DMS79 treated with DMSO at 0.1 percent for 48 hours (cell line): ENCODE measurements around the gene CTCF.

Source experiments
- DNase-seq: peaks from one replicate; lab custom pipeline; 2025; lab: John Stamatoyannopoulos, UW

The CTCF gene

DNA sequence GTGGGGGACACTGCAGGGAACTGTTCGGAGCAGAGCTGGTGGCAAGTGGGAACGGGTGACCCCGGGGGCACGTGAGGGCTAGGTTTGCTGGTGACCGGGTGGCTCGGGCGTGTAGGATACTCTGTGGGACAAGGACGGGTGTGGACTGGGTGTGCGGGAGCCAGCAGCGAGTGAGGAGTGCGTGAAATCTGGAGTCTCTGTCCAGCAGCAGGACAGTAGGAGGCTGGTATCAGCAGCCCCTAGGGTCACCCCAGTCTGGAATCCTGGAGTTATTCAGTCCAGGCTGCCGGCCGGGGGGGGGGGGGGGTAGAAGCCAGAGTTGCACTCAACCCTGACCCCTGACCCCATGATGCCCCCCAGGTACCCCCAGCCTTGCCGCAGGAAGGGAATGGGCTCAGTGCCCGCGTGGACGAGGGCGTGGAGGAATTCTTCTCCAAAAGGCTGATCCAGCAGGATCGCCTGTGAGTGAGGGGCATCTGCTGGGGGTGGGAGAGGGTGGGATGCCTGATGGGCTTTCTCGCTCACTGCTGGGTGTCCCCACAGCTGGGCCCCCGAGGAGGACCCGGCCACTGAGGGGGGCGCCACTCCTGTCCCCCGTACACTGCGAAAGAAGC, 91.6 kb downstream of the CTCF start:
- DNase-seq, result no peak

GRCh38 chr16:67654403-67654911, 92.1 kb downstream of the CTCF start:
- DNase-seq, result no peak

DNA sequence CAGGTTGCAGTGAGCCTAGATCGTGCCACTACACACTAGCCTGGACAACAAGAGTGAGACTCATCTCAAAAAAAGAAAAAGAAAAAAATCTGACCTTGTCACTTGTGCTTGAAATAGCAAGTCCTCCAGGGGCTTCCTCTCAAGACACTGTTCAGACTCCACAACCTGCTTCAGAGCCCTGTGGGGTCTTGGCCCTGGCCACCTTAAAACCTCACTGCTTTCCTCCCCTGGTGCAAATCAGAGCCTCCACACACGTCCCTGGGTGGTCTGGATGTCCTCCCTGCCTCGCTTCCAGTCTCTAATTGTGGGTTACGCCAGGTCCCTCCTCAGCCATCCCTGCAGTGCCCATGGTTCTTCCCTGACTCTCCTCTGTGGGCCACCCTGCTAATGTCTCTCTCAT, 93.0 kb downstream of the CTCF start:
- DNase-seq, result no peak

- DNase-seq, result no peak
Observed at GRCh38 chr16:67656344-67657016, 94.2 kb downstream of the CTCF start.

- DNase-seq, result no peak
Observed at GRCh38 chr16:67657017-67657608, 94.8 kb downstream of the CTCF start.

DNA sequence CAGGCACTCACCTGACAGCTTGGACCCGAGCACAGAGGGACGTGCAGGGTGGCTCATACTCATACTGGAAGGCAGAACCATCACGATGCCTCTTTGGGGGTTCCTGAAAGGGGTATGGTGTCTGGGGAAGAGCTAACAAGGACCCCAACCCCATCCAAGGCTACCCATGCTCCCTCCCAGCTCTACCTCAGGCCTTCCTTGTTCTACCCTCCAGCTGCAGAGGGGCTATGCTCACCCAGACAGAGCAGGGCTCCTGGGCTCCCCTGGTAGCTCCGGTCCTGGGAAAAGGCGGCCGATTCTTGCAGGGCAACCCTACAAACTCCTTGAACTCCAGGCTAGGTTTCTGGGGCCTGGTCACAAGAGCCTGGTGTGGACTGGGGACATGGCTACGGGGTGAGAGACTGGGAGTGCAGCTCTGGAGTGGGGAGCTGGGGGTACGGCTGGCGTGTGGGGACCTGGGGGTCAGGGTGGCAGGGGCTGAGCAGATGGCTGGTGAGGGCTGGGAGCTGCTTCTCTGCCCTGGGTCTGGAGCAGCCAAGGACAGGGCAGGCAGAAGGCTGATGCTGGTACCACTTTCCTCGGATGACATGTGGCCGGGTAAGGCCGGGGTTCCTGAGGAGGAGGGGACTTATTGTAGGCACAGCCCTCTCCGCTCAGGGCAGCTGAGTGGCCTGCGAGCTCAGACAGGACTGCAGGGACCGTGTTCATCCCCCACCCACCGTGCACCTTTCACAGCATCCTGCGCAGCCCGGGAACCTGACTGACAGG, 95.6 kb downstream of the CTCF start:
- DNase-seq, result no peak

DNA sequence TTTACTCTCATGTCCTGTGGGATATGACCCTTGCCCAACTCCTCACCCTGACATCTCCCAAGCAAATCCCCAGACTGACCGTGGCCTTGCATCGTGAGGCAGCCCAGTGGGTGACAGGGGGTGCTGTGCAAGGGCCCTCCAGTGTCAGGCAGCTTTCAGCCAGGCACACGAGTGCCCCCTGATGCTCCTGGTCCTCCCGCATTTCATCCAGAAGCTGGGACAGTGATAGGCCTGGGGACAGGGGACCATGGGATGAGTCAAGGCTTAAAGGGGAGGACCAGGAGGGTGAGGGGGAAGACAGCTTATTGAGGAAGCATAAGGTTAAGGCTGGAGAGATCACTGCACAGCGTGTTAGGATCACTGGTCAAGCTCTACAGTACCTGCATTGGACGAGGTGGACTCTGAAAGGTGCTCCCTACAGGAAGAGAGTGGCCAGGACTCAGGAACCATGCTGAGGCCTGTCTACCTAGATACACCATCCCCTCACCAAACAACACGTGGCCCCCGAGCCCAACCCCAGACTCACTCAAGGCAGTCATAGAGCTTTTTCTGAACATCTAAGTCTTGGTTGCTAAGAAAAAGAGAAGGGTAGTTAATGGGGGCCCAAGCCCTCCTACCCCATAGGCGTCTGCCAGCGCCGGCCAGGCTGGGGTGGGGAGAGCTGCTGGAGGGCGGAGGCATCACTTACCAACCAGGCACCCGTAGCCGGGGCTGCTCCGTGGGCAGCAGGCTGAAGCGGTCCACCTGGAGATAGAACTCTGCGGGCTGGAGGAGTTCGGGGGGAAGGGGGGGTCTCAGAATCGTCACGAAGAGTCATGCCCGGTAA, 96.7 kb downstream of the CTCF start:
- no peak for DNase-seq

GRCh38 chr16:67659675-67660563, 97.6 kb downstream of the CTCF start, which contains the start of gene ACD:
ACD (minus strand) TSS chr16:67660260; CDS start chr16:67660220, 40 bp downstream.
- DNase-seq, result peak; percentile 47

DNA sequence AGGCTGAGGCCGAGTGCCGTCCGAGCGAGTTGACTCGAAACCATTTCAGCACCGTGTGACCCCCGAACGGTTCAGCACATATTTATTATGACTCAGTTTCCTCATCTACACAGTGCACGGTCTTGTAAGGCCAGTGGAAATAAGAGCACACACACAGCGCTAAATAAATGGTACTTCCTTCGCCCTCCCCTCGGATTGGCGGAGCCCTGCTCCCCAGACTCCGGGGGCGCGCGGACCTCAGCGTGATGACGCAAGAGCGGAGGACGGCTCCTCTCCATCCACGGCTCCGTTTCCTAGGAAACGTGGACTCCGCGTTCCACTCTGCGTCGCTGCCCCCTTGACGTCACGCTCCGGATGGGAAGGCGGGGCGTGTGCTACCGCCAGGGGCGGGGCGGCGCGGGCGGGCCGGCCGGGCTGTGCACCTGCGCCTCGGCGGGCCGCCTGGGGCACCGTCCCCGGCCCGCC, 98.3 kb downstream of the CTCF start, which contains the start of gene PARD6A:
Gene PARD6A, plus strand, starts transcription at position 397 of the 465 bp plus-strand sequence. CDS start 79 bp downstream, outside the sequence.
- DNase-seq, result peak; percentile 66

DNA sequence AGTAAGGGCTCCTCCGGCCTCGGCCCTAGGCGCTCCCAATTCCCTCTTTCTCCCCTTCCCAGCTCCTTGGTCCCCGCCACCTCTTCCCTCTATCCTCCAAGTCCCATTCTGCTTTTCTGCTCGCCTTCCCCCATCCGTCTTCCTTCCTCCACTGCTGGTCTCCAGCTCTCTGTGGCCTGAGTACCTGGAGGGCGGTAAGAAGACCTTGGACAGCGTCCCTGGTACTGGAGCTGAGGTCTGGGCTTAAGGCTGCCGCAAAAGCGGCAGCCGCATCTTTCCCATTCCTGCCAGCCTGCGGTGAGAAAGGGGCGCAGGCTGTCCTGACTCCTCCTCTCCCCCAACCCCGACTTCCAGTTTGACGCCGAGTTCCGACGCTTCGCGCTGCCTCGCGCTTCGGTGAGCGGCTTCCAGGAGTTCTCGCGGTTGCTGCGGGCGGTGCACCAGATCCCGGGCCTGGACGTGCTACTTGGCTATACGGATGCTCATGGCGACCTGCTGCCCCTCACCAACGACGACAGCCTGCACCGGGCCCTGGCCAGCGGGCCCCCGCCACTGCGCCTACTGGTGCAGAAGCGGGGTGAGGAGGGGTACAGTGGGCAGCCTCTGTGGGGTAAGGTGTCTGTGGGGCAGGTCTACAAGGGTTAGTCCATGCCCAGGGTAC, 98.9 kb downstream of the CTCF start:
- DNase-seq, result peak; percentile 31

DNA sequence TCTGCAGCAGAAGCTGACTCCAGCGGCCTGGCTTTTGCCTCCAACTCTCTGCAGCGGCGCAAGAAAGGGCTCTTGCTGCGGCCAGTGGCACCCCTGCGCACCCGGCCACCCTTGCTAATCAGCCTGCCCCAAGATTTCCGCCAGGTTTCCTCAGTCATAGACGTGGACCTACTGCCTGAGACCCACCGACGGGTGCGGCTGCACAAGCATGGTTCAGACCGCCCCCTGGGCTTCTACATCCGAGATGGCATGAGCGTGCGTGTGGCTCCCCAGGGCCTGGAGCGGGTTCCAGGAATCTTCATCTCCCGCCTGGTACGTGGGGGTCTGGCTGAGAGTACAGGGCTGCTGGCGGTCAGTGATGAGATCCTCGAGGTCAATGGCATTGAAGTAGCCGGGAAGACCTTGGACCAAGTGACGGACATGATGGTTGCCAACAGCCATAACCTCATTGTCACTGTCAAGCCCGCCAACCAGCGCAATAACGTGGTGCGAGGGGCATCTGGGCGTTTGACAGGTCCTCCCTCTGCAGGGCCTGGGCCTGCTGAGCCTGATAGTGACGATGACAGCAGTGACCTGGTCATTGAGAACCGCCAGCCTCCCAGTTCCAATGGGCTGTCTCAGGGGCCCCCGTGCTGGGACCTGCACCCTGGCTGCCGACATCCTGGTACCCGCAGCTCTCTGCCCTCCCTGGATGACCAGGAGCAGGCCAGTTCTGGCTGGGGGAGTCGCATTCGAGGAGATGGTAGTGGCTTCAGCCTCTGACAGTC, 99.7 kb downstream of the CTCF start:
- no peak for DNase-seq

GRCh38 chr16:67662653-67663010, 100.3 kb downstream of the CTCF start:
- no peak for DNase-seq

- no peak for DNase-seq
Observed at GRCh38 chr16:67663151-67663876, 101.0 kb downstream of the CTCF start.

- no peak for DNase-seq
Observed at GRCh38 chr16:67663877-67664222, 101.5 kb downstream of the CTCF start.

DNA sequence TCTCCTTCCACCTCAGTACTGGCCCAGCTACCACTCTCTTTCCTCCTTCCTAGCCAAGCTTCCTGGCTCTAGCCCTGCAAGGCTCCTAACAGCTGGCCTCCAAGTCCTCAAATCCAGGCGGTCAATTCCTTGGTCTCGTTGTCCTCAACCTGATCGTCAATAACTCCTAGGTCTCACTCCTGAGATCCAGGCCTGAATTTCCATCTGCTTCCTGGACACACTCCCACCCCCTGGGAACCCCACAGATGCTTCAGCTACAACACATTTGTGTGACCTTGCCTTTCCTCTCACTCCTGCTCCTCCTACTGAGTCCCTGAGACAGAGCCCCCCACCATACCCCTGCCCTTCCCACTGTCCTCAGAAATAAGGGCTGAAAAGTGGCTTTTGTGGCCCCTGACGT, 101.9 kb downstream of the CTCF start:
- DNase-seq, result no peak

DNA sequence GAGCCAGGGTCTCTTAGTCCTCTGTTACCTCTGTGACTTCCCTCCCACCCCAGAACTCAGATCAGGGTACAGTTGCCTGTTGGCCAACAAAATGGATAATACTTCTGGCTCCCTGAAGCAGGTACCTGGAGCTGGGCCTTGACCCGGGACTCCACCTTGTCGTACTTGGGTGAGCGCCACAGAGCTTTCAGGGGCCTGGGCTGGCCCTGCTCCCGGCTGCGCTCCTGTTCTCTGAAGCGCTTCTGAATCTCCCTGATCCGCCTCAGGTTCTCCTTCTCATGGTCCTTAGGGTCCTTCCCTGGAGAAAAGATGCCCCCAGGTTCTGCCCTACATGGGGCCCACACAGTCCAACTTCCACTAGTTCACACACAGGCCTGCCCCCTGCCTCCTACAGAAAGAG, 102.5 kb downstream of the CTCF start:
- no peak for DNase-seq

DNA sequence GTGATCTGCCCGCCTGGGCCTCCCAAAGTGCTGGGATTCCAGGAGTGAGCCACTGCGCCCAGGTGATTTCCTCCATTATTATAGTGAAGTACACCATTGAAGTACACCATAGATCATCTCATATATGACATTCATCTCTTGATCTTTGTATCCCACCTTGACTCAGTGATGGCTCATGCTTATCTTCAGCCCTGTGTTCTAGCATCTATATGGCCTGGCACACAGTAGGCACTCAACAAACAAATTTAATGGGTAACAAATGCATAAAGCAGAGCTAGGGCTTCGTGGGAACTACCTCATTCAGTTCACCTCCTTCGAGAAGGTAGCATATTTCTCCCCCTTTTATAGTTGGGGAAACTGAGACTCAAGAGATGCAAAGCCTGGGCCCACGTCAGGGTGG, 103.3 kb downstream of the CTCF start:
- DNase-seq, result no peak

GRCh38 chr16:67666032-67666551, 103.8 kb downstream of the CTCF start:
- no peak for DNase-seq
